ENCODE measurements around the gene SNTA1. TPM values are rescaled to one million over a fixed set of nuclear protein-coding genes. Genes with fewer than 3 reads are reported as not detected.
A peak's percentile ranks its signal among the peaks of the same experiment; 100 is the strongest.

Gene SNTA1
- total and polyA plus RNA-seq, 9 of the 15 experiments (the other 6 are each of a cell fraction or from before 2014, with no cell fraction given), result 1.2 to 40.8 (median 20.3) TPM

DNA sequence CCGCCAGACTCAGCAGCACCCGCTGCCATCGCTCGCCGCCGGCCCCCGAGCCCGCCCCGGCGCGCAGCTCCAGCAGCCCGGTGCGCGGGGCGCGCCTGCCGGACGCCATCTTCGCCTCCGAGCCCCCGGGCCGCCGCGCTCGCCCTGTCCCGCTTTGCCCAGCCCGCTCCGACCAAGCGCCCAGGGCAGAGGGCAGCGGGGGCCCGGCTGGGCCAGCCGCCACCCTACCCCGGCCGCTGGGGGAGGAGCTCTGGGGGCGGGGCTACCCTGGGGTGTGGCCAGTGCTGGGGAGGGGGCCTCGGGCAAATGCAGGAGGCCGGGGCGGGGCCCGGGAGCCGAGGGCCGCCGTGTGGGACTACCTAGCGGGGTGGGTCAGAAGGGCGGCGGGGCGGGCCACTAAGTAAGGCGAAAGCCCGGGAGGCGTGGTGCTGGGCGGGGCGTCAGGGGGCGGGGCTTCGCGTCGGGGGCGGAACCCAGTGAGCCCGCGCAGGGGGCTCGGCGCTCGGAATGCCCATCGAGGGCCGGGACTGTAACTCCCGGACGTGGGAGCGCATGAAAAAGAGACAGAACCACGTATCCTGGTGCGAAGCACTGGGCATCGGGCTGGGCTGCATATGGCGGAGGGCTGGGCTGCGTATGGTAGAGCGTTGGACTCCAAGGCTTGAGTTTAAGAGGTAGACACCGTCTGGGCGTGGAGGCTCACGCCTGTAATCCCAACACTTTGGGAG lies at the start of gene SNTA1 (continued):
- TF ChIP-seq, protein P1, sequence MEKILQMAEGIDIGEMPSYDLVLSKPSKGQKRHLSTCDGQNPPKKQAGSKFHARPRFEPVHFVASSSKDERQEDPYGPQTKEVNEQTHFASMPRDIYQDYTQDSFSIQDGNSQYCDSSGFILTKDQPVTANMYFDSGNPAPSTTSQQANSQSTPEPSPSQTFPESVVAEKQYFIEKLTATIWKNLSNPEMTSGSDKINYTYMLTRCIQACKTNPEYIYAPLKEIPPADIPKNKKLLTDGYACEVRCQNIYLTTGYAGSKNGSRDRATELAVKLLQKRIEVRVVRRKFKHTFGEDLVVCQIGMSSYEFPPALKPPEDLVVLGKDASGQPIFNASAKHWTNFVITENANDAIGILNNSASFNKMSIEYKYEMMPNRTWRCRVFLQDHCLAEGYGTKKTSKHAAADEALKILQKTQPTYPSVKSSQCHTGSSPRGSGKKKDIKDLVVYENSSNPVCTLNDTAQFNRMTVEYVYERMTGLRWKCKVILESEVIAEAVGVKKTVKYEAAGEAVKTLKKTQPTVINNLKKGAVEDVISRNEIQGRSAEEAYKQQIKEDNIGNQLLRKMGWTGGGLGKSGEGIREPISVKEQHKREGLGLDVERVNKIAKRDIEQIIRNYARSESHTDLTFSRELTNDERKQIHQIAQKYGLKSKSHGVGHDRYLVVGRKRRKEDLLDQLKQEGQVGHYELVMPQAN (IDR thresholded peaks at IDR 0.05; ENCODE audit: borderline replicate concordance), result peak; percentile 49
- TF ChIP-seq ZNF444 (CRISPR knock-in tag; IDR thresholded peaks at IDR 0.05), result no peak
- TF ChIP-seq SAP30 (IDR thresholded peaks at IDR 0.05; ENCODE audit: borderline replicate concordance, insufficient read depth, low read depth, low read length, poor library complexity, severe bottlenecking), result peak; percentile 30
- no peak for TF ChIP-seq EZH2 (IDR thresholded peaks at IDR 0.05; ENCODE audit: borderline replicate concordance, low read depth, low read length)
- peak; percentile 22; the same call in 1 of the 2 replicates for TF ChIP-seq HNRNPL (IDR thresholded peaks at IDR 0.05; ENCODE audit: low read depth, low read length)
- peak; percentile 59 for TF ChIP-seq RBFOX2 (IDR thresholded peaks at IDR 0.05; ENCODE audit: low read depth, low read length)
- peak; percentile 33; the same call in 1 of the 2 replicates for TF ChIP-seq ZNF263 (CRISPR knock-in tag; IDR thresholded peaks at IDR 0.05; ENCODE audit: borderline replicate concordance)
- TF ChIP-seq, protein P2, sequence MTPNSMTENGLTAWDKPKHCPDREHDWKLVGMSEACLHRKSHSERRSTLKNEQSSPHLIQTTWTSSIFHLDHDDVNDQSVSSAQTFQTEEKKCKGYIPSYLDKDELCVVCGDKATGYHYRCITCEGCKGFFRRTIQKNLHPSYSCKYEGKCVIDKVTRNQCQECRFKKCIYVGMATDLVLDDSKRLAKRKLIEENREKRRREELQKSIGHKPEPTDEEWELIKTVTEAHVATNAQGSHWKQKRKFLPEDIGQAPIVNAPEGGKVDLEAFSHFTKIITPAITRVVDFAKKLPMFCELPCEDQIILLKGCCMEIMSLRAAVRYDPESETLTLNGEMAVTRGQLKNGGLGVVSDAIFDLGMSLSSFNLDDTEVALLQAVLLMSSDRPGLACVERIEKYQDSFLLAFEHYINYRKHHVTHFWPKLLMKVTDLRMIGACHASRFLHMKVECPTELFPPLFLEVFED (CRISPR knock-in tag; conservative IDR thresholded peaks at IDR 0.05), result 0 out of 2 replicates have a peak, but pooled peaks have one; percentile 24
- TF ChIP-seq, protein P3, sequence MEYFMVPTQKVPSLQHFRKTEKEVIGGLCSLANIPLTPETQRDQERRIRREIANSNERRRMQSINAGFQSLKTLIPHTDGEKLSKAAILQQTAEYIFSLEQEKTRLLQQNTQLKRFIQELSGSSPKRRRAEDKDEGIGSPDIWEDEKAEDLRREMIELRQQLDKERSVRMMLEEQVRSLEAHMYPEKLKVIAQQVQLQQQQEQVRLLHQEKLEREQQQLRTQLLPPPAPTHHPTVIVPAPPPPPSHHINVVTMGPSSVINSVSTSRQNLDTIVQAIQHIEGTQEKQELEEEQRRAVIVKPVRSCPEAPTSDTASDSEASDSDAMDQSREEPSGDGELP (CRISPR knock-in tag; IDR thresholded peaks at IDR 0.05; ENCODE audit: borderline replicate concordance), result peak; percentile 52; the same call in 1 of the 2 replicates
- TF ChIP-seq TBP (optimal IDR thresholded peaks at IDR 0.05; ENCODE audit: low read depth, low read length), result peak; percentile 17
- TF ChIP-seq, protein P4, sequence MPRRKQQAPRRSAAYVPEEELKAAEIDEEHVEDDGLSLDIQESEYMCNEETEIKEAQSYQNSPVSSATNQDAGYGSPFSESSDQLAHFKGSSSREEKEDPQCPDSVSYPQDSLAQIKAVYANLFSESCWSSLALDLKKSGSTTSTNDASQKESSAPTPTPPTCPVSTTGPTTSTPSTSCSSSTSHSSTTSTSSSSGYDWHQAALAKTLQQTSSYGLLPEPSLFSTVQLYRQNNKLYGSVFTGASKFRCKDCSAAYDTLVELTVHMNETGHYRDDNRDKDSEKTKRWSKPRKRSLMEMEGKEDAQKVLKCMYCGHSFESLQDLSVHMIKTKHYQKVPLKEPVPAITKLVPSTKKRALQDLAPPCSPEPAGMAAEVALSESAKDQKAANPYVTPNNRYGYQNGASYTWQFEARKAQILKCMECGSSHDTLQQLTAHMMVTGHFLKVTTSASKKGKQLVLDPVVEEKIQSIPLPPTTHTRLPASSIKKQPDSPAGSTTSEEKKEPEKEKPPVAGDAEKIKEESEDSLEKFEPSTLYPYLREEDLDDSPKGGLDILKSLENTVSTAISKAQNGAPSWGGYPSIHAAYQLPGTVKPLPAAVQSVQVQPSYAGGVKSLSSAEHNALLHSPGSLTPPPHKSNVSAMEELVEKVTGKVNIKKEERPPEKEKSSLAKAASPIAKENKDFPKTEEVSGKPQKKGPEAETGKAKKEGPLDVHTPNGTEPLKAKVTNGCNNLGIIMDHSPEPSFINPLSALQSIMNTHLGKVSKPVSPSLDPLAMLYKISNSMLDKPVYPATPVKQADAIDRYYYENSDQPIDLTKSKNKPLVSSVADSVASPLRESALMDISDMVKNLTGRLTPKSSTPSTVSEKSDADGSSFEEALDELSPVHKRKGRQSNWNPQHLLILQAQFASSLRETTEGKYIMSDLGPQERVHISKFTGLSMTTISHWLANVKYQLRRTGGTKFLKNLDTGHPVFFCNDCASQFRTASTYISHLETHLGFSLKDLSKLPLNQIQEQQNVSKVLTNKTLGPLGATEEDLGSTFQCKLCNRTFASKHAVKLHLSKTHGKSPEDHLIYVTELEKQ (CRISPR knock-in tag; IDR thresholded peaks at IDR 0.05), result no peak
- TF ChIP-seq, protein P5, sequence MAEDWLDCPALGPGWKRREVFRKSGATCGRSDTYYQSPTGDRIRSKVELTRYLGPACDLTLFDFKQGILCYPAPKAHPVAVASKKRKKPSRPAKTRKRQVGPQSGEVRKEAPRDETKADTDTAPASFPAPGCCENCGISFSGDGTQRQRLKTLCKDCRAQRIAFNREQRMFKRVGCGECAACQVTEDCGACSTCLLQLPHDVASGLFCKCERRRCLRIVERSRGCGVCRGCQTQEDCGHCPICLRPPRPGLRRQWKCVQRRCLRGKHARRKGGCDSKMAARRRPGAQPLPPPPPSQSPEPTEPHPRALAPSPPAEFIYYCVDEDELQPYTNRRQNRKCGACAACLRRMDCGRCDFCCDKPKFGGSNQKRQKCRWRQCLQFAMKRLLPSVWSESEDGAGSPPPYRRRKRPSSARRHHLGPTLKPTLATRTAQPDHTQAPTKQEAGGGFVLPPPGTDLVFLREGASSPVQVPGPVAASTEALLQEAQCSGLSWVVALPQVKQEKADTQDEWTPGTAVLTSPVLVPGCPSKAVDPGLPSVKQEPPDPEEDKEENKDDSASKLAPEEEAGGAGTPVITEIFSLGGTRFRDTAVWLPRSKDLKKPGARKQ (CRISPR knock-in tag; IDR thresholded peaks at IDR 0.05), result no peak
- no peak for TF ChIP-seq ZNF408 (CRISPR knock-in tag; IDR thresholded peaks at IDR 0.05; ENCODE audit: low read depth)
- TF ChIP-seq, protein P6, sequence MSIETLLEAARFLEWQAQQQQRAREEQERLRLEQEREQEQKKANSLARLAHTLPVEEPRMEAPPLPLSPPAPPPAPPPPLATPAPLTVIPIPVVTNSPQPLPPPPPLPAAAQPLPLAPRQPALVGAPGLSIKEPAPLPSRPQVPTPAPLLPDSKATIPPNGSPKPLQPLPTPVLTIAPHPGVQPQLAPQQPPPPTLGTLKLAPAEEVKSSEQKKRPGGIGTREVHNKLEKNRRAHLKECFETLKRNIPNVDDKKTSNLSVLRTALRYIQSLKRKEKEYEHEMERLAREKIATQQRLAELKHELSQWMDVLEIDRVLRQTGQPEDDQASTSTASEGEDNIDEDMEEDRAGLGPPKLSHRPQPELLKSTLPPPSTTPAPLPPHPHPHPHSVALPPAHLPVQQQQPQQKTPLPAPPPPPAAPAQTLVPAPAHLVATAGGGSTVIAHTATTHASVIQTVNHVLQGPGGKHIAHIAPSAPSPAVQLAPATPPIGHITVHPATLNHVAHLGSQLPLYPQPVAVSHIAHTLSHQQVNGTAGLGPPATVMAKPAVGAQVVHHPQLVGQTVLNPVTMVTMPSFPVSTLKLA (conservative IDR thresholded peaks at IDR 0.05), result peak in 1 of 2 experiments; percentile 56; a peak in 2 of 4 replicates
